Prostate gland (tissue), 2 donors: ENCODE measurements around the gene INTS4.

Experiments used
- POLR2A ChIP-seq: fragments of 450-650 bp; IDR thresholded peaks from one replicate; pipeline ENCODE4 v1.6.1; 2016; ENCODE audit warnings: antibody characterized with exemption, mild to moderate bottlenecking
- POLR2AphosphoS5 ChIP-seq: sonication (generic); formaldehyde crosslinking; IDR thresholded peaks from one replicate; pipeline ENCODE4 v1.6.1; 2017; ENCODE audit warnings: antibody characterized with exemption
- TF ChIP-seq, protein P1 (sequence below), 4 experiments: fragments of 200-600 bp in 2 of 4; fragments of 450-650 bp in 2 of 4; sonication (generic) in 2 of 4; IDR thresholded peaks; 1 replicate in 3 of 4; 2 replicates in 1 of 4; pipeline ENCODE4 v1.5.1; 2016 to 2019; ENCODE audit warnings: antibody characterized with exemption in 4 of 4, mild to moderate bottlenecking in 2 of 4, moderate library complexity in 2 of 4

DNA sequence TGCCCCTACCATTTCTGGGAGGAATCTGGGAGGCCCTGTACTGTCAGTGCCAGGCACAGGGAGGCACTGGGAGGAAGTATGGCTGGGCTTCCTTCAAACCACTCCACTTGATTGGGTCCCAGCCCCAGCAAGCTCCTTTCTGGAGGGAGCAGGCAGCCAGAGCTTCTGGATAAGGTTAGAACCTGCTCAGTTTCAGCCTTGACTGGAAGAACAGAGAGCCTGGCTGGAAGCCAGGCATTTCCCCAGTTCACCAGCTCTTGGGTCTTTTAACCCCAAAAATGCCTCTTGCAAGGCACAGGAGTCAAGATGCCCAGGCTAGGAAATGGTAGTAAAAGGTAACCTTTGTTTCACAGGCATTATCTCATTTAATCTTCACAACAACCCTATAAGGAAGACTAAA lies 37.6 kb upstream of the INTS4 start:
- TF ChIP-seq POLR2A (no peak), POLR2AphosphoS5 (no peak)
- TF ChIP-seq, protein P1, sequence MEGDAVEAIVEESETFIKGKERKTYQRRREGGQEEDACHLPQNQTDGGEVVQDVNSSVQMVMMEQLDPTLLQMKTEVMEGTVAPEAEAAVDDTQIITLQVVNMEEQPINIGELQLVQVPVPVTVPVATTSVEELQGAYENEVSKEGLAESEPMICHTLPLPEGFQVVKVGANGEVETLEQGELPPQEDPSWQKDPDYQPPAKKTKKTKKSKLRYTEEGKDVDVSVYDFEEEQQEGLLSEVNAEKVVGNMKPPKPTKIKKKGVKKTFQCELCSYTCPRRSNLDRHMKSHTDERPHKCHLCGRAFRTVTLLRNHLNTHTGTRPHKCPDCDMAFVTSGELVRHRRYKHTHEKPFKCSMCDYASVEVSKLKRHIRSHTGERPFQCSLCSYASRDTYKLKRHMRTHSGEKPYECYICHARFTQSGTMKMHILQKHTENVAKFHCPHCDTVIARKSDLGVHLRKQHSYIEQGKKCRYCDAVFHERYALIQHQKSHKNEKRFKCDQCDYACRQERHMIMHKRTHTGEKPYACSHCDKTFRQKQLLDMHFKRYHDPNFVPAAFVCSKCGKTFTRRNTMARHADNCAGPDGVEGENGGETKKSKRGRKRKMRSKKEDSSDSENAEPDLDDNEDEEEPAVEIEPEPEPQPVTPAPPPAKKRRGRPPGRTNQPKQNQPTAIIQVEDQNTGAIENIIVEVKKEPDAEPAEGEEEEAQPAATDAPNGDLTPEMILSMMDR (IDR thresholded peaks at IDR 0.05), result no peak
